Activated naive CD8-positive, alpha-beta T cell treated with anti-CD3 and anti-CD28 coated beads, Interleukin-2, amount 10 ng/mL, durations not matched to agents 7 days and 5 days (primary cell): Measurements from ENCODE around the gene NSMCE4A. TPM values are rescaled to one million over a fixed set of nuclear protein-coding genes. Genes with fewer than 3 reads are reported as not detected.
A peak's percentile ranks its signal among the peaks of the same experiment; 100 is the strongest.
"Not testable (repeated sequence)": the region's sequence is repeated elsewhere in the genome, so short reads cannot be mapped to it uniquely, and the experiment has no call there.

Source experiments
- ATAC-seq: fragments of 150-1000 bp; cut with Tn5 transposase; one replicate; pipeline ENCODE4 v1.10.0; 2021; ENCODE audit warnings: low read depth, moderate library complexity
- POLR2A ChIA-PET: fragments of 350-600 bp; sonication (Branson Sonifier 250); formaldehyde crosslinking; loops from one replicate; lab custom pipeline; 2021; ENCODE audit warnings: antibody characterized with exemption; lab: Charles Lee
- DNase-seq: peaks from one replicate; pipeline ENCODE4 v3.0.0; 2021
- H3K27ac Mint-ChIP-seq: one replicate; pipeline ENCODE4 v1.8.0; 2022; ENCODE audit warnings: mild to moderate bottlenecking, mixed read lengths
- H3K27me3 Mint-ChIP-seq: one replicate; pipeline ENCODE4 v1.8.0; 2022; ENCODE audit warnings: mild to moderate bottlenecking, moderate library complexity, mixed read lengths
- H3K36me3 Mint-ChIP-seq: one replicate; pipeline ENCODE4 v1.8.0; 2021; ENCODE audit warnings: mild to moderate bottlenecking, mixed read lengths
- H3K4me1 Mint-ChIP-seq: one replicate; pipeline ENCODE4 v1.8.0; 2021; ENCODE audit warnings: mixed read lengths
- H3K4me3 Mint-ChIP-seq: one replicate; pipeline ENCODE4 v1.8.0; 2022; ENCODE audit warnings: mild to moderate bottlenecking, moderate library complexity, mixed read lengths
- H3K9me3 Mint-ChIP-seq: one replicate; pipeline ENCODE4 v1.8.0; 2021; ENCODE audit warnings: mixed read lengths
- total RNA-seq, 2 experiments: library from RNA; stranded (reverse); gene quantifications; one replicate each; pipeline ENCODE4 v1.2.3, GENCODE V29; 2021

Gene NSMCE4A
- total RNA-seq, 2 experiments from 2014 or later = 65.6 to 72.3 TPM

DNA sequence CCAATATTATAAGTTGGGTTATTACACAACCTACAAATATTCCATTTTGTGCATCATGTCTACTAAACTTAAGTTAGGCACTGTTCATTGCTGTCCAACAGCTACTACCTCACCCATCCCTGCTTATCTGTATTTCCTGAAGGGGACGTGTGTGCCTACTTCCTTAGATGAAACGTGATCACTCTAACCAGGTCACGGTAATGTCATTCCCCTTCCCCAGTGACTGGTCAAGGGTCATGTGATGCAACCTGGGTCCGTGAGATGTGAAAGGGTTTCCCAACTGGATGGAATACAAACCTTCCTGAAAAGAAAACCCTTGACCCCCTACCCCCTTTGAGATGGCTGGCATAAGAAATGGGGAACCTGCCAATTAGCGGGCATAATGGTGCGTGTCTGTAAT is 1.6 kb upstream of the NSMCE4A start:
- Mint-ChIP-seq H3K4me1 (peaks cover 13% of the 10 kb centered on the region), H3K27me3 (no peaks in the 10 kb centered on the region), H3K36me3 (peaks cover 7% of the 10 kb centered on the region), H3K4me3 (no peak overlapping the region), H3K9me3 (peaks cover 5% of the 10 kb centered on the region), H3K27ac (no peak overlapping the region)
- DNase-seq = no peak
- POLR2A ChIA-PET = no interaction called here
- no peak for ATAC-seq

DNA sequence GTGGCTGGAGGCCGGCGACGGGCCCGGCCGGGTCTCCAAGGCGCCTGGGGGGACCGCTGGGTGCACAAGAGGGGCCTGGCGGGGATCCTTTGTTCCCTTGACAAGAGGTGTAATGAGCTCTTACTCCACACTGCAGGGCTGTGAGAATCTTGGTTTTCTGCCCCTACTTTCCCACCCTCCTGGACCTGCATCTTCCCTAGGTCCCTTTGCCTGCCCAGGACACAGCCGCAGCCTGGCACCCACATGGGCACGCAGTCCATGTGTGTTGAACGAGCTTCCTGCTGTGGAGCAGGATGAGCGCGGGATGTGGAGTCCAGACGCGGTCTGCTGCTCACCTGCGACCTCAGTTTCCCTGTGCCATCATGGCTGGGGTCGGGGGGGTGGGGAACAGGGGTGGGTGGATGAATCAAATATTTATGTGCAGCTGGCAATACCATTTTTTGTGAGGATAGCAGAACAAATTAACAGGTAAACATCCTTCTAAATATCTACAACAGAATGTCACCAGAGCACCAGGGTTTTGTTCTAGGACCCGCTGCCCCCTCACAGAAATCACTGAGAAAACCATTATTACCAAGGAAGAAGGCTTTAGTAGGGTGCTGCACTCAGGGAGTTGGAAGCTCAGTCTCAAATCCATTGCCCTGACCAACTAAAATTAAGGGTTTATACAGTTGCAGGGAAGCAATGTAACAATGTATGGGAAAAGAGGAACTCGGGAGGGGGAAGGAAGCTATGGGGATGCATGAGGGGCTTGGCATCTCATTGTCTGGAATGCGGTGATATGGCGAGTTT is 474 bp upstream of the NSMCE4A start:
- Mint-ChIP-seq H3K27me3 (no peaks in the 10 kb centered on the region), H3K4me1 (peaks cover 13% of the 10 kb centered on the region), H3K36me3 (peaks cover 10% of the 10 kb centered on the region), H3K4me3 (peak overlapping the region; percentile 69), H3K27ac (no peak overlapping the region), H3K9me3 (peaks cover 5% of the 10 kb centered on the region)
- POLR2A ChIA-PET = interaction anchor here (1.3 kb wide), 1 partner anchor 48 kb away, joined by 4 read pairs; the partner anchor contains the start of gene ATE1
- ATAC-seq = no peak
- DNase-seq = no peak

- Mint-ChIP-seq H3K27ac (peak overlapping the region; percentile 73), H3K9me3 (peaks cover 5% of the 10 kb centered on the region), H3K36me3 (peaks cover 10% of the 10 kb centered on the region), H3K4me1 (peaks cover 13% of the 10 kb centered on the region), H3K27me3 (no peaks in the 10 kb centered on the region), H3K4me3 (peak overlapping the region; percentile 86)
- POLR2A ChIA-PET = interaction anchor here (0.6 to 1.9 kb wide), 3 partner anchors 9 to 988 kb away, joined by 4 to 11 read pairs (median 4); partner anchors contain the start of gene ATE1
- DNase-seq (no peak), ATAC-seq (no peak)
These were observed 940 bp downstream of the NSMCE4A start for GRCh38 chr10:121974019-121974534.

- H3K4me1 Mint-ChIP-seq = peaks cover 12% of the 10 kb centered on the region
- ATAC-seq, DNase-seq, POLR2A ChIA-PET, H3K4me3 Mint-ChIP-seq, H3K9me3 Mint-ChIP-seq, H3K27ac Mint-ChIP-seq, H3K27me3 Mint-ChIP-seq: not testable (repeated sequence)
- peaks cover 23% of the 10 kb centered on the region for H3K36me3 Mint-ChIP-seq
These were observed 5.9 kb downstream of the NSMCE4A start for GRCh38 chr10:121969086-121969485.

DNA sequence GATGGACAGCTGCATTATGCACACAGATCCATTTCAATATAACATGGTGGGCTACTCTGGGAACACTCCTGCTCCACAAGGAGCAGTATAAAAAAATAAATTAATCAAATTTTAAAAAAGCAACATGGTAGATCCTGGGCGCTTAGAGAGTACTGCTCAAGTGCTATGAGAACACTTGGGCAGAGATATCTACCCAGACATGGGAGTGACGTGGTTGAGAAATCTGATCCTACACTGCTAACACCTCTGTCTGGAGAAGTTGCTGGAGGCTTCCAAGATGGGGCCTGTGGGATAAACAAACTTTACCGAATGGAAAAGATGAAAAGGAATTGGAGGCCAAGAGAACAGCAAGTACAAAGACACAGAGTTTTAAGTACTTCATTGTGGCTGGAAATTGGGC is 9.0 kb downstream of the NSMCE4A start:
- no peaks in the 10 kb centered on the region for H3K4me1 Mint-ChIP-seq
- peaks cover 27% of the 10 kb centered on the region for H3K36me3 Mint-ChIP-seq
- ATAC-seq = no peak
- POLR2A ChIA-PET = interaction anchor here (1.3 kb wide), 1 partner anchor 8 kb away, joined by 4 read pairs; no protein-coding TSS in a partner anchor
- no peaks in the 10 kb centered on the region for H3K27me3 Mint-ChIP-seq
- peak overlapping the region; percentile 63 for H3K27ac Mint-ChIP-seq
- H3K9me3 Mint-ChIP-seq = no peaks in the 10 kb centered on the region
- no peak for DNase-seq
- no peak overlapping the region for H3K4me3 Mint-ChIP-seq

GRCh38 chr10:121961456-121961855 is 13.6 kb downstream of the NSMCE4A start:
- Mint-ChIP-seq H3K4me1 (no peaks in the 10 kb centered on the region), H3K27me3 (no peaks in the 10 kb centered on the region), H3K9me3 (no peaks in the 10 kb centered on the region), H3K36me3 (peaks cover 29% of the 10 kb centered on the region), H3K27ac (no peak overlapping the region), H3K4me3 (no peak overlapping the region)
- POLR2A ChIA-PET = no interaction called here
- no peak for ATAC-seq
- DNase-seq = no peak

GRCh38 chr10:121959671-121960070 is 15.3 kb downstream of the NSMCE4A start:
- DNase-seq (no peak), ATAC-seq (no peak)
- Mint-ChIP-seq H3K27ac (no peak overlapping the region), H3K4me3 (no peak overlapping the region), H3K36me3 (peaks cover 27% of the 10 kb centered on the region), H3K4me1 (no peaks in the 10 kb centered on the region), H3K27me3 (no peaks in the 10 kb centered on the region), H3K9me3 (no peaks in the 10 kb centered on the region)
- POLR2A ChIA-PET = interaction anchor here (0.9 kb wide), 1 partner anchor 11 kb away, joined by 5 read pairs; no protein-coding TSS in a partner anchor

- POLR2A ChIA-PET = no interaction called here
- Mint-ChIP-seq H3K27ac (peak overlapping the region; percentile 23), H3K4me1 (no peaks in the 10 kb centered on the region), H3K9me3 (no peaks in the 10 kb centered on the region), H3K27me3 (no peaks in the 10 kb centered on the region), H3K4me3 (no peak overlapping the region), H3K36me3 (peaks cover 15% of the 10 kb centered on the region)
- no peak for ATAC-seq
- DNase-seq = no peak
These were observed 18.6 kb downstream of the NSMCE4A start for GRCh38 chr10:121956111-121957061.

DNA sequence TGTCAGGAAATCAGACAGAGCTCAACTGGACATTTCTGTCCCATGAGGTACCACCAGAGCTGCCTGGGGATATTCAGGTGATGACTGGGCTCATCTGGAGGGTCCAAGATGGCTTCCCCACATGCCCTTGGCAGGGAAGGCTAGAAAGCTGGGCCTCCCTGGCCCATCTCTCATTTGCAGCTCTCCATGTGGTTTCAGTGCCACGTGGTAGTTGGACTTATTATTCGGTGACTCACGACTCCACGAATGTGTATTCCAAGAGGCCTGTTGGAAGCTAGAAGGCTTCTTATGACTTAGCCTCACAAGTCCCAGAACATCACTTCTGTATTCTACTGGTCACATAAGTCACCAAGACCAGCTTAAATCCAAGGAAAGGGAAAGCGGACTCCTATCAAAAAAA is 22.8 kb downstream of the NSMCE4A start:
- POLR2A ChIA-PET = no interaction called here
- no peak for DNase-seq
- Mint-ChIP-seq H3K4me1 (no peaks in the 10 kb centered on the region), H3K4me3 (no peak overlapping the region), H3K36me3 (peaks cover 10% of the 10 kb centered on the region), H3K27me3 (no peaks in the 10 kb centered on the region), H3K9me3 (no peaks in the 10 kb centered on the region), H3K27ac (no peak overlapping the region)
- no peak for ATAC-seq

- POLR2A ChIA-PET = no interaction called here
- no peak for ATAC-seq
- Mint-ChIP-seq H3K27ac (no peak overlapping the region), H3K36me3 (no peaks in the 10 kb centered on the region), H3K4me3 (no peak overlapping the region), H3K27me3 (no peaks in the 10 kb centered on the region), H3K9me3 (no peaks in the 10 kb centered on the region), H3K4me1 (no peaks in the 10 kb centered on the region)
- no peak for DNase-seq
These were observed 25.6 kb downstream of the NSMCE4A start for GRCh38 chr10:121949451-121949850.

DNA sequence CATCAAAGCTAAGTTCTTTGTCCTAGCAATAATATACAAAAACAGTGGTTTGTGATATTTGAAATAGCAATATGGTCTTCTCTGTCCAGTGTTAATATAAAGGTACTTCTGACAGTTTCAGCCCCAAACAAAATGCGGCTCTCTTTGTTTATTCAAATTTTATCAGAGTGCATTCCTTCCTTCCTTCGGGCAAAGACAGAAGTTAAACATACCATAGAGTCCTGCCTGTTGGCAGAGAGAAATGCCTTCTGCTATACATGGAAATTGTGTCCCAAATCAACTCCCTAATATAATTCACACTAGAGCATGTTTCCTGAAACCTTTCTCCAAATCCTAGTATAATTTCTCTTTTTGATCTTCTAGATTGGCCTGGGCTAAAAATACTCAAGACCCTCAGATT is 26.0 kb downstream of the NSMCE4A start:
- ATAC-seq (no peak), DNase-seq (no peak)
- no peak overlapping the region for H3K27ac Mint-ChIP-seq
- H3K4me3 Mint-ChIP-seq = no peak overlapping the region
- no peaks in the 10 kb centered on the region for H3K4me1 Mint-ChIP-seq
- POLR2A ChIA-PET = no interaction called here
- H3K27me3 Mint-ChIP-seq = no peaks in the 10 kb centered on the region
- H3K9me3 Mint-ChIP-seq = no peaks in the 10 kb centered on the region
- H3K36me3 Mint-ChIP-seq = no peaks in the 10 kb centered on the region

GRCh38 chr10:121947343-121948330 is 27.4 kb downstream of the NSMCE4A start:
- POLR2A ChIA-PET = no interaction called here
- Mint-ChIP-seq H3K9me3 (no peaks in the 10 kb centered on the region), H3K27me3 (no peaks in the 10 kb centered on the region), H3K36me3 (no peaks in the 10 kb centered on the region), H3K27ac (no peak overlapping the region), H3K4me1 (no peaks in the 10 kb centered on the region), H3K4me3 (no peak overlapping the region)
- DNase-seq (no peak), ATAC-seq (no peak)
